Cardiac septum (tissue), 1 donor: Measurements from ENCODE around the gene DRICH1. TPM values are rescaled to one million over a fixed set of nuclear protein-coding genes. Genes with fewer than 3 reads are reported as not detected.
"Not testable (repeated sequence)": the region's sequence is repeated elsewhere in the genome, so short reads cannot be mapped to it uniquely, and the experiment has no call there.

Source experiments
- DNase-seq: peaks from one replicate; pipeline ENCODE4 v3.0.0-alpha.2; 2020; ENCODE audit warnings: low spot score
- intact Hi-C: fragments of 100-400 bp; cut with DNase I; formaldehyde crosslinking; loops from one replicate; pipeline ENCODE4 v1.14.0; 2022
- total RNA-seq: library from RNA; stranded (reverse); fragmentation: NEBNext Ultra II Directional; extraction: Animal tissue kit (Norgen Biotek cat#: 25700); gene quantifications from one replicate; pipeline ENCODE4 v1.2.1, GENCODE V29; 2021
- donor health status: DM: no; HTN: no; CAD: no.

DRICH1 gene
- total RNA-seq, 1 donor from 2014 or later = not detected

GRCh38 chr22:23573701-23574235, 58.4 kb downstream of the DRICH1 start:
- DNase-seq, intact Hi-C loops: not testable (repeated sequence)

- DNase-seq = not testable (repeated sequence)
These were observed 59.0 kb downstream of the DRICH1 start for GRCh38 chr22:23573106-23573505.

GRCh38 chr22:23571486-23571885, 60.6 kb downstream of the DRICH1 start:
- intact Hi-C loops = no loop called here
- no peak for DNase-seq

More at GRCh38 chr22:23573106-23573505, 59.0 kb downstream of the DRICH1 start:
- intact Hi-C loops = not testable (repeated sequence)

- intact Hi-C loops = no loop called here
- no peak for DNase-seq
These were observed 61.4 kb downstream of the DRICH1 start for GRCh38 chr22:23570681-23571080.

GRCh38 chr22:23569716-23570115, 62.4 kb downstream of the DRICH1 start:
- DNase-seq = no peak
- intact Hi-C loops = no loop called here

GRCh38 chr22:23569291-23569690, 62.8 kb downstream of the DRICH1 start:
- no peak for DNase-seq
- intact Hi-C loops = no loop called here

- intact Hi-C loops = no loop called here
- DNase-seq = no peak
These were observed 65.2 kb downstream of the DRICH1 start for GRCh38 chr22:23566705-23567475.

GRCh38 chr22:23565915-23566704, 66.0 kb downstream of the DRICH1 start:
- DNase-seq = no peak

GRCh38 chr22:23565305-23565914, 66.7 kb downstream of the DRICH1 start:
- no peak for DNase-seq
- intact Hi-C loops = no loop called here

More at GRCh38 chr22:23565915-23566704, 66.0 kb downstream of the DRICH1 start:
- intact Hi-C loops = no loop called here

- intact Hi-C loops = no loop called here
- DNase-seq = no peak
These were observed 67.8 kb downstream of the DRICH1 start for GRCh38 chr22:23564276-23564675.

GRCh38 chr22:23563111-23563510, 69.0 kb downstream of the DRICH1 start:
- intact Hi-C loops = no loop called here
- DNase-seq = no peak

GRCh38 chr22:23562186-23562585, 69.9 kb downstream of the DRICH1 start:
- no peak for DNase-seq
- intact Hi-C loops = no loop called here

GRCh38 chr22:23561025-23561510, 71.1 kb downstream of the DRICH1 start:
- intact Hi-C loops, DNase-seq: not testable (repeated sequence)

GRCh38 chr22:23560215-23560614, 71.9 kb downstream of the DRICH1 start:
- intact Hi-C loops, DNase-seq: not testable (repeated sequence)

Other genes starting within 250 kb of the DRICH1 start
- gene IGLL1, start 52.0 kb downstream of the DRICH1 start, total RNA-seq = not detected
- 0.24 TPM for gene RGL4, start 58.7 kb upstream of the DRICH1 start, total RNA-seq
- 3.0 TPM for gene ZNF70, start 118.8 kb upstream of the DRICH1 start, total RNA-seq
- 2.1 TPM for gene VPREB3, start 122.1 kb upstream of the DRICH1 start, total RNA-seq
- not detected for gene C22orf15, start 130.7 kb upstream of the DRICH1 start, total RNA-seq
- 1,008 TPM for gene CHCHD10, start 135.7 kb upstream of the DRICH1 start, total RNA-seq
- 6.2 TPM for gene MMP11, start 140.5 kb upstream of the DRICH1 start, total RNA-seq
- gene SMARCB1, start 154.6 kb upstream of the DRICH1 start, total RNA-seq = 50.4 TPM
- 2.2 TPM for gene DERL3, start 206.7 kb upstream of the DRICH1 start, total RNA-seq
- gene SLC2A11, start 225.6 kb upstream of the DRICH1 start, total RNA-seq = 19.7 TPM